DOHH2 (cell line): ENCODE measurements around the gene PXK.
"Not testable (repeated sequence)": the region's sequence is repeated elsewhere in the genome, so short reads cannot be mapped to it uniquely, and the experiment has no call there.

ENCODE experiments used
- CTCF ChIP-seq: fragments of 200-600 bp; sonication (generic); IDR thresholded peaks from one replicate; pipeline ENCODE4 v1.5.1; 2014; ENCODE audit warnings: antibody characterized with exemption, mild to moderate bottlenecking, low read depth, low read length; ENCODE audit not compliant: poor library complexity, severe bottlenecking
- EZH2phosphoT487 ChIP-seq: fragments of 200-600 bp; sonication (generic); IDR thresholded peaks from 2 replicates; pipeline ENCODE4 v1.6.1; 2017; ENCODE audit warnings: borderline replicate concordance, mild to moderate bottlenecking, antibody characterized with exemption, low read length, moderate library complexity, mixed read lengths

GRCh38 chr3:58440996-58441355 lies 108.3 kb downstream of the PXK start:
- not testable (repeated sequence) for TF ChIP-seq CTCF, EZH2phosphoT487
